HepG2 (cell line): ENCODE results near the gene KANSL1. TPM values are rescaled to one million over a fixed set of nuclear protein-coding genes. Genes with fewer than 3 reads are reported as not detected.

Experiments
- AHDC1 ChIP-seq: sonication (generic); formaldehyde crosslinking; IDR thresholded peaks from 2 replicates; pipeline ENCODE4 v1.5.1; 2020; ENCODE audit warnings: mild to moderate bottlenecking, missing genetic modification reagents, borderline replicate concordance
- AKAP8 ChIP-seq: sonication (generic); formaldehyde crosslinking; IDR thresholded peaks from 2 replicates; pipeline ENCODE4 v1.5.1; 2020; ENCODE audit warnings: mild to moderate bottlenecking, missing genetic modification reagents
- ATF3 ChIP-seq: sonication (generic); formaldehyde crosslinking; IDR thresholded peaks from 2 replicates; pipeline ENCODE4 v1.4.0; 2020; ENCODE audit warnings: missing genetic modification reagents
- CEBPG ChIP-seq: IDR thresholded peaks from 2 replicates; pipeline ENCODE4 v1.6.1; 2016
- ELF1 ChIP-seq: sonication (generic); formaldehyde crosslinking; IDR thresholded peaks from 2 replicates; pipeline ENCODE4 v1.4.0; 2020; ENCODE audit warnings: missing genetic modification reagents
- PCBP1 ChIP-seq: fragments of 200-400 bp; formaldehyde crosslinking; IDR thresholded peaks from 2 replicates; pipeline ENCODE4 v1.6.1; 2017; ENCODE audit warnings: mild to moderate bottlenecking, low read depth, low read length, borderline replicate concordance
- ZNF644 ChIP-seq: IDR thresholded peaks from 2 replicates; pipeline ENCODE4 v1.6.1; 2016; ENCODE audit warnings: low read depth
- polyA plus RNA-seq, 8 experiments: library from polyadenylated mRNA; depleted of rRNA in 3 of 8; stranded (reverse) in 7 of 8; unstranded in 1 of 8; fragments of >200 nt; fragmentation: Illumina TruSeq in 4 of 8; extraction: Trizol in 4 of 8; gene quantifications; 2 replicates each; pipeline versions ENCODE4 v1.2.1 to v1.2.3, GENCODE V29; 2011 to 2016; ENCODE audit warnings: low read depth in 4 of 8, missing spikeins in 1 of 8, mixed read lengths in 1 of 8; ENCODE audit not compliant: insufficient read depth in 1 of 8
- total RNA-seq, 5 experiments: library from RNA; depleted of rRNA; stranded (reverse); fragments of >200 nt; fragmentation: Illumina TruSeq; extraction: Trizol; gene quantifications; 2 replicates each; pipeline ENCODE4 v1.2.3, GENCODE V29; 2016; ENCODE audit warnings: low read depth in 1 of 5
- TF ChIP-seq, protein P1 (sequence below): sonication (generic); formaldehyde crosslinking; IDR thresholded peaks from one replicate; pipeline ENCODE4 v1.5.1; 2020; ENCODE audit warnings: mild to moderate bottlenecking, missing genetic modification reagents; ENCODE audit errors: not compliant biosample characterization
- TF ChIP-seq, protein P2 (sequence below): IDR thresholded peaks from 2 replicates; pipeline ENCODE4 v1.6.1; 2016; ENCODE audit warnings: missing biosample characterization, missing genetic modification reagents, low read depth
- TF ChIP-seq, protein P3 (sequence below): sonication (generic); formaldehyde crosslinking; IDR thresholded peaks from 2 replicates; pipeline ENCODE4 v1.5.1; 2020; ENCODE audit warnings: mild to moderate bottlenecking, missing genetic modification reagents, borderline replicate concordance
- TF ChIP-seq, protein P4 (sequence below): sonication (generic); formaldehyde crosslinking; IDR thresholded peaks from 2 replicates; pipeline ENCODE4 v1.8.0; 2022; ENCODE audit warnings: missing genetic modification reagents, low read depth, mild to moderate bottlenecking, borderline replicate concordance

Gene KANSL1
- total and polyA plus RNA-seq, 2 of the 13 experiments (the other 11 are each of a cell fraction or from before 2014, with no cell fraction given), result 24.0 to 59.6 TPM

DNA sequence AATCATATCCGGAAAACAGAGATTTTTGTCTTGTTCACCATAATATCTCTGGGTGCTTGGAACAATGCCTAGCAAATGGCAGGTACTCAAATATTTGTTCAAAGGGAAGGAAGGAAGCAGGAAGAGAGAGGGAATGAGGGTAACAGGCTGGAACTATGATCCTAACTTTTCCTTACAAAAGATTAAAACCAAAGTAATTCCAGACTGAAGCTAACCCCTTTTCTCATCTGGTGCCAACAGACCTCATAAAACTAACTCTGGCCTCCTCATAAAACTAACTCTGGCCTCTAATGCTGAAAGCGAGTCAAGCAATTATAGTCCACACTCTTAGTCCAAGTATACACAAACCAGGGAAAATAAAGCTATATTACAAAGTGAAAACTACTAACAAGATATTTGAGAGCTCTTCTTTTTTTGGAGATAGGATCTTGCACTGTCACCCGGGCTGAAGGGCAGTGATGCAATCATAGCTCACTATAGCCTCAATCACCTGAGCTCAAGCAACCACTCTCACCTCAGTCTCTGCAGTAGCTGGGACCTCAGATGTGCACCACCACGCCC lies 84.6 kb downstream of the KANSL1 start (continued):
- TF ChIP-seq, protein P1, sequence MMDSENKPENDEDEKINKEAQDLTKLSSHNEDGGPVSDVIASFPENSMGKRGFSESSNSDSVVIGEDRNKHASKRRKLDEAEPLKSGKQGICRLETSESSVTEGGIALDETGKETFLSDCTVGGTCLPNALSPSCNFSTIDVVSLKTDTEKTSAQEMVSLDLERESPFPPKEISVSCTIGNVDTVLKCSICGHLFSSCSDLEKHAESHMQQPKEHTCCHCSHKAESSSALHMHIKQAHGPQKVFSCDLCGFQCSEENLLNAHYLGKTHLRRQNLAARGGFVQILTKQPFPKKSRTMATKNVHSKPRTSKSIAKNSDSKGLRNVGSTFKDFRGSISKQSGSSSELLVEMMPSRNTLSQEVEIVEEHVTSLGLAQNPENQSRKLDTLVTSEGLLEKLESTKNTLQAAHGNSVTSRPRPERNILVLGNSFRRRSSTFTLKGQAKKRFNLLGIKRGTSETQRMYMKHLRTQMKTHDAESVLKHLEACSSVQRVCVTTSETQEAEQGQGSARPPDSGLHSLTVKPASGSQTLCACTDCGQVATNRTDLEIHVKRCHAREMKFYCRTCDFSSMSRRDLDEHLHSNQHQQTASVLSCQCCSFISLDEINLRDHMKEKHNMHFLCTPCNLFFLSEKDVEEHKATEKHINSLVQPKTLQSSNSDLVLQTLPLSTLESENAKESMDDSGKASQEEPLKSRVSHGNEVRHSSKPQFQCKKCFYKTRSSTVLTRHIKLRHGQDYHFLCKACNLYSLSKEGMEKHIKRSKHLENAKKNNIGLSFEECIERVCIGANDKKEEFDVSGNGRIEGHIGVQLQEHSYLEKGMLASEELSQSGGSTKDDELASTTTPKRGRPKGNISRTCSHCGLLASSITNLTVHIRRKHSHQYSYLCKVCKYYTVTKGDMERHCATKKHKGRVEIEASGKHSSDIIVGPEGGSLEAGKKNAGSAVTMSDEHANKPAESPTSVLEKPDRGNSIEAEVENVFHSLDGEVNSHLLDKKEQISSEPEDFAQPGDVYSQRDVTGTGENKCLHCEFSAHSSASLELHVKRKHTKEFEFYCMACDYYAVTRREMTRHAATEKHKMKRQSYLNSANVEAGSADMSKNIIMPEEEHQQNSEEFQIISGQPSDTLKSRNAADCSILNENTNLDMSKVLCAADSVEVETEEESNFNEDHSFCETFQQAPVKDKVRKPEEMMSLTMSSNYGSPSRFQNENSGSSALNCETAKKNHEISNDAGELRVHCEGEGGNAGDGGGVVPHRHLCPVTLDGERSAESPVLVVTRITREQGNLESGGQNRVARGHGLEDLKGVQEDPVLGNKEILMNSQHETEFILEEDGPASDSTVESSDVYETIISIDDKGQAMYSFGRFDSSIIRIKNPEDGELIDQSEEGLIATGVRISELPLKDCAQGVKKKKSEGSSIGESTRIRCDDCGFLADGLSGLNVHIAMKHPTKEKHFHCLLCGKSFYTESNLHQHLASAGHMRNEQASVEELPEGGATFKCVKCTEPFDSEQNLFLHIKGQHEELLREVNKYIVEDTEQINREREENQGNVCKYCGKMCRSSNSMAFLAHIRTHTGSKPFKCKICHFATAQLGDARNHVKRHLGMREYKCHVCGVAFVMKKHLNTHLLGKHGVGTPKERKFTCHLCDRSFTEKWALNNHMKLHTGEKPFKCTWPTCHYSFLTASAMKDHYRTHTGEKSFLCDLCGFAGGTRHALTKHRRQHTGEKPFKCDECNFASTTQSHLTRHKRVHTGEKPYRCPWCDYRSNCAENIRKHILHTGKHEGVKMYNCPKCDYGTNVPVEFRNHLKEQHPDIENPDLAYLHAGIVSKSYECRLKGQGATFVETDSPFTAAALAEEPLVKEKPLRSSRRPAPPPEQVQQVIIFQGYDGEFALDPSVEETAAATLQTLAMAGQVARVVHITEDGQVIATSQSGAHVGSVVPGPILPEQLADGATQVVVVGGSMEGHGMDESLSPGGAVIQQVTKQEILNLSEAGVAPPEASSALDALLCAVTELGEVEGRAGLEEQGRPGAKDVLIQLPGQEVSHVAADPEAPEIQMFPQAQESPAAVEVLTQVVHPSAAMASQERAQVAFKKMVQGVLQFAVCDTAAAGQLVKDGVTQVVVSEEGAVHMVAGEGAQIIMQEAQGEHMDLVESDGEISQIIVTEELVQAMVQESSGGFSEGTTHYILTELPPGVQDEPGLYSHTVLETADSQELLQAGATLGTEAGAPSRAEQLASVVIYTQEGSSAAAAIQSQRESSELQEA (CRISPR knock-in tag), result no peak
- TF ChIP-seq AKAP8 (CRISPR knock-in tag) (no peak), ZNF644 (no peak), ELF1 (CRISPR knock-in tag) (no peak), AHDC1 (CRISPR knock-in tag) (peak; percentile 78; the same call in 1 of the 2 replicates), ATF3 (CRISPR knock-in tag) (peak; percentile 58; the same call in 1 of the 2 replicates), CEBPG (CRISPR knock-in tag) (peak; percentile 90), PCBP1 (no peak)
- TF ChIP-seq, protein P2, sequence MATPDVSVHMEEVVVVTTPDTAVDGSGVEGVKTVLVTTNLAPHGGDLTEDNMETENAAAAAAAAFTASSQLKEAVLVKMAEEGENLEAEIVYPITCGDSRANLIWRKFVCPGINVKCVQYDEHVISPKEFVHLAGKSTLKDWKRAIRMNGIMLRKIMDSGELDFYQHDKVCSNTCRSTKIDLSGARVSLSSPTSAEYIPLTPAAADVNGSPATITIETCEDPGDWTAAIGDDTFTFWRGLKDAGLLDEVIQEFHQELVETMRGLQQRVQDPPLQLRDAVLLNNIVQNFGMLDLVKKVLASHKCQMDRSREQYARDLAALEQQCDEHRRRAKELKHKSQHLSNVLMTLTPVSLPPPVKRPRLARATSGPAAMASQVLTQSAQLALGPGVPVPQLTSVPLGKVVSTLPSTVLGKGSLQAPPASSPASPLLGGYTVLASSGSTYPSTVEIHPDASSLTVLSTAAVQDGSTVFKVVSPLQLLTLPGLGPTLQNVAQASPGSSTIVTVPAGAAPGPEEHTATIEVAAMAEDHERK (CRISPR knock-in tag), result no peak
- TF ChIP-seq, protein P3, sequence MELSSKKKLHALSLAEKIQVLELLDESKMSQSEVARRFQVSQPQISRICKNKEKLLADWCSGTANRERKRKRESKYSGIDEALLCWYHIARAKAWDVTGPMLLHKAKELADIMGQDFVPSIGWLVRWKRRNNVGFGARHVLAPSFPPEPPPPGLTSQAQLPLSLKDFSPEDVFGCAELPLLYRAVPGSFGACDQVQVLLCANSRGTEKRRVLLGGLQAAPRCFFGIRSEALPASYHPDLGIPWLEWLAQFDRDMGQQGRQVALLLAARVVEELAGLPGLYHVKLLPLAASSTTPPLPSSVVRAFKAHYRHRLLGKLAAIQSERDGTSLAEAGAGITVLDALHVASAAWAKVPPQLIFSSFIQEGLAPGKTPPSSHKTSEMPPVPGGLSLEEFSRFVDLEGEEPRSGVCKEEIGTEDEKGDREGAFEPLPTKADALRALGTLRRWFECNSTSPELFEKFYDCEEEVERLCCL (CRISPR knock-in tag), result no peak
- TF ChIP-seq, protein P4, sequence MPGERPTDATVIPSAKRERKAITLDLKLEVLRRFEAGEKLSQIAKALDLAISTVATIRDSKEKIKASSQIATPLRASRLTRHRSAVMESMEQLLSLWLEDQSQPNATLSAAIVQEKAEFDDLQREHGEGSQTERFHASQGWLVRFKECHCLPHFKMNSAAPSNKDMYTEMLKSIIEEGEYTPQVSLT (CRISPR knock-in tag), result no peak
